Glomerular visceral epithelial cell (primary cell): ENCODE results near the gene MYL4.
A peak's percentile ranks its signal among the peaks of the same experiment; 100 is the strongest.
"Not testable (repeated sequence)": the region's sequence is repeated elsewhere in the genome, so short reads cannot be mapped to it uniquely, and the experiment has no call there.

ENCODE experiments used
- DNase-seq: peaks from one replicate; pipeline ENCODE4 v3.0.0-alpha.2; 2016; ENCODE audit errors: extremely low spot score

The MYL4 gene

DNA sequence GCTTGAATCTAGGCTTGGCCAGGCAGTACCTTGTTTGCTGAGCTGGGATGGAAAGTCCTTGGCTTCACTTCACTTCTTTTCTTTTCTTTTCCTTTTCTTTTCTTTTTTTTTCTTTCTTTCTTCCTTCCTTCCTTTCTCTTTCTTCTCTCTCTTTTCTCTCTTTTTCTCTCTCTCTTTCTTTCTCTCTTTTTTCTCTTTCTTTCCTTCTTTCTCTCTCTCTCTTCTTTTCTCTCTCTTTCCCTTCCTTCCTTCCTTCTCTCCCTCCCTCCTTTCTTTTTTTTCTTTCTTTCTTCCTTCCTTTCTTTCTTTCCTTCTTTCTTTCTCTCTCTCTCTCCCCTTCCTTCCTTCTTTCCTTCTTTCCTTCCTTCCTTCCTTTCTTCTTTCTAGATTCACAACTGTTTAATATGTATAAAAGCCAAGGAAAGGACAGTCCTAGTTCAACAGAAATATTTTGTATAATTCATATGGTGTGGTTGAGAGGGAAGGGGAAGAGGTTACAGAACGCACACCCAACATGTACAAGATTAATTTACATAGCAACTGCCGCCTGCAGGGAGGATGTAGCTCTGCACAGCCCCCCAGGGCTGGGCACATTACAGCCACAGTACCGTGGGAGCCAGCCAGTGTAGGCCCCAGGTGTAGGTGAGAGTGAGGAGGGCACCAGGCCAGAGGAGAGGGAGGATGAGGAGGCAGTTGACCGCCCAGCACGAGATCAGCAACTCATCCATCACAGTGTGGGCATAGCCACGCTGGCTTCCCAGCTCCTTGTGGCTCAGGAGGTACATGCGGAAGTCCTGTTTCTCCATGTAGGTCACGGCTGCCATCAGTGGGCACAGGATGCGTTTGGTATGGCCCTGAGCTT, 34.8 kb downstream of the MYL4 start:
- no peak for DNase-seq

GRCh38 chr17:47244697-47245096, 35.5 kb downstream of the MYL4 start:
- DNase-seq, result no peak

- no peak for DNase-seq
Measured at GRCh38 chr17:47246120-47246519, 37.0 kb downstream of the MYL4 start.

GRCh38 chr17:47250855-47251254, 41.7 kb downstream of the MYL4 start:
- DNase-seq, result no peak

- no peak for DNase-seq
Measured at GRCh38 chr17:47251421-47251940, 42.3 kb downstream of the MYL4 start.

GRCh38 chr17:47252209-47252608, 43.1 kb downstream of the MYL4 start:
- no peak for DNase-seq

- no peak for DNase-seq
Measured at GRCh38 chr17:47252766-47253512, 43.8 kb downstream of the MYL4 start.

- peak; percentile 84 for DNase-seq
Measured at GRCh38 chr17:47253541-47254402, 44.6 kb downstream of the MYL4 start, which contains the start of gene ITGB3. ITGB3 (plus strand) TSS chr17:47253827; CDS start chr17:47253862, 35 bp downstream.

- no peak for DNase-seq
Measured at GRCh38 chr17:47254403-47254943, 45.3 kb downstream of the MYL4 start.

DNA sequence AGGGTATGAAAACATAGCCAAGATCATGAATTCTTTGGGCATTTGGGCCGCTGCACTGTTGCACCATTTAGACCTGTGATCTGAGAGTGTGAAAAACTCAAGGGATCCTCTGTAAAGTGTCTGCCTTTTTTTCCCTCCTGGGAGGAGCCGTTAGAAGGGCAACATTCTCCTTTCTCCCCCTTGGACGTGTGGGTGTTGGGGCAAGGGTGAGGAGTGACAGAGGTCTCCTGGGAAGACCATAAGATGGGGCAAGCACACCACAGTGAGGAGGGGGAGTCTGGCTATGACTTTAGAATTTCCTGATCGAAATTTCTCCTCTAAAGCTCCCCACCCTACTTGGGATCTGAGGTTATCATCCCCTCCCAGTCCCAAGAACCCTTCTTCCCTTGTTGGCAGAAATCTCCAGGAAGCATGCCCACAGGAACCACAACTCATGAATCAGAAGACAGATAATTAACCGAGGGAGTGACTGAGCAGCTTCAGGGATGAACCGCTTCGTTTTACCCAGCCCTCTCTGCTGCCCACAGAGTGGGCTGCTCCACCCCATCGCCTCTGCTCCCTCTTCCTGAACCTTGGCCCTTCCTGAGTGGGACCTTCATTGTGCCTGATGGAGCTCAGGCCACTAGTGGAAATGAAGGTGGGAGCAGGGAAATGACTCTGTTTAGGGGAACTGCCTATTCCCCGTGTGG, 48.6 kb downstream of the MYL4 start:
- peak; percentile 97 for DNase-seq

- no peak for DNase-seq
Measured at GRCh38 chr17:47262586-47262985, 53.4 kb downstream of the MYL4 start.

DNA sequence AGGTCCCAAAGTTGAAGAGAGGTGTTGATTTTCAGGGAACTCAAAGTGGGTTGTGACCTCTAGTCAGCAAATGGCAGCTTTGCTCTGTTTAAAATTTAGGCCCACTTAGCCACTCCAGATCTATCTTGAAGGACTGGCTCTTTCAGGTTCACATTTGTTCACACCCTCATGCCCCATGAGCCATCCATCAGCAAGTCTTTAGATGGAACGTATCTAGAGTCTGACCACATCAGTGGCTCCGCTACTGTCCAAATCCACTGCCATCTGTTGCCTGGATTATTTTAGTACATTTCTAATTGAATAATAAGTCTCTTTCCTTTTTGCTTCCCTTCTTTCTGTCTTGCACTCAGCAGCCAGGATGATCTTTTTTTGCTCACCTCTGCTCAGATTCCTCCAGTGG, 55.0 kb downstream of the MYL4 start:
- no peak for DNase-seq

DNA sequence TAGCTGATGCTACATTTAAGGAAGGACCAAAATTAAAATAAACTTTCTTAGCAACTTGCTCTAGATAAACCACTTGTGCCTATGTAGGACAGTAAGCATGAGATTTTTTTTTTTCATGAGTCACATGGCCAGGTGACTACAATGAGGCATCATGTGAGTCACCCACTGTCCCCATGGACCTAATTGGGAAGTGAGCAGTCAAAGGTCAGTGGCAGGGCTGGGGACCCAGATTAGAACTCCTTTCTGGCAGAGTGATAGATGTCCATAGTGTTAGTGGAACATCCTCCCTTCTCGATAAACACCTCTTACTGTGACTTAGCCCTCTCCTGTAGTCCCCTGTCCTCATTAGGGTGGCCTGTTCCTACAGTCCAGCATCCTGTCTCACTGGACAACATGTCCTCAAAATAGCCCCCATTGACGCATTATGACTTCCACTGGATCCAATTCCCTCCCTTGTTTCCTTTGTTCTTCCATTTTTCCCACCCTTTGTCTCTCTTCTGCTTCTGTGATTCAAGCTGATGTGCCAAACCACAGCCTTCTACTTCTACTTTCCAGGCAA, 56.9 kb downstream of the MYL4 start:
- DNase-seq, result peak; percentile 51

- peak; percentile 56 for DNase-seq
Measured at GRCh38 chr17:47266782-47267181, 57.6 kb downstream of the MYL4 start.

DNA sequence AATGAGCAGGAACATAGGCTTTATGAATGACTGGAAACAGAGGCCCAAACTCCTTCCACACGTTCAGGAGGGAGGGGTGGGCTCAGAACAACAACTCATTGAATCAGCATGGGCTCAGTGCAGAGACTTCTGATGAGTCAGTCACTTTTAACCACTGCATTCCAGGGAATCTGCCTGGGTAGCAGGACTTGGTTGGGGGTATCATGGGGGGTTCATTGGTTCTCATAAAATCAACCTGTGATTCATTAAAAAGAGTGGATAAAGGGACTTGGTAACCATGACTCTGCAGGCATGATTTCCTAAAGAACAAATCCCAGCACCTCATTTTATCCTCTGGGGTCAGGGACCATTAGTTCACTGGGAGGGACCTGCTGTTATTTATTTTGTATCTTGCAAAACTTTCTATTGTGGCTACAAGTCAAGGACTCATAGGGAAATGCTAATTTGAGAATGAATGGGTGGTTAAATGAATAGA, 58.2 kb downstream of the MYL4 start:
- DNase-seq, result peak; percentile 98

GRCh38 chr17:47268964-47269363, 59.8 kb downstream of the MYL4 start:
- DNase-seq, result not testable (repeated sequence)

GRCh38 chr17:47269561-47270280, 60.6 kb downstream of the MYL4 start:
- not testable (repeated sequence) for DNase-seq

DNA sequence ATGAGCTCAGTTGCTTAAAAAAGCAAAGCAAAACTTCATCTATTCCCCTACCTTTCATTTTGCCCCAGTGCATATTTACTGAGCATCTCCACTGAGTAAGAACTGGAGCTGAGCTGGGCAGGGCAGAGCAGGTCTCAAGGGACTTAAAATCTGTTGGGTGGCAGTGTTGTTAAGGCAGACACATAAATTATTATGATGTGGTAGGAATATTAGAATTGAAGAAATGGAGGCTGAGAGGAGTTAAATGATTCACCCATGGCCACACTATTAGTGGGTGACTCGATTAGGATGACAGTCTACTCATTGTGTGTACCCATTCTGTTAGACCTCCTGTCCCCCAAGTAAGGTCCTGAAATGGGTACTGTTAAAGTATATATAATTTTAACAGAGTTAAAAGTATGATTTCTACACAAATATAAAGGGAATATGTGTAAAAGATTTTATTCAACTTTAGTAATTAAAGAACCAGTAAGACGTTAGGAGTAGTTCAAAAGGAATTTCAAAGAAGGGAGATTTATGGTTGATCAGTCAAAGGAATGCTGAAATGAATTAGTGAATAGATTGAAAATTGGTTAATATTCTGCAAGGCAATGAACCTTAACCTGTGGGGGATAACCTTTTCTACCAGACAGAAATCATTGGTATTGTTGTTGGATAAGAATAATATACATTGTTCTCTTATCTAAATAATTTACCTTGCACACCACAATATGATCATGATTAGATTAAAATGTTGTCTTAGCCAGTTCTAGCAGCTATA, 62.0 kb downstream of the MYL4 start:
- peak; percentile 66 for DNase-seq

DNA sequence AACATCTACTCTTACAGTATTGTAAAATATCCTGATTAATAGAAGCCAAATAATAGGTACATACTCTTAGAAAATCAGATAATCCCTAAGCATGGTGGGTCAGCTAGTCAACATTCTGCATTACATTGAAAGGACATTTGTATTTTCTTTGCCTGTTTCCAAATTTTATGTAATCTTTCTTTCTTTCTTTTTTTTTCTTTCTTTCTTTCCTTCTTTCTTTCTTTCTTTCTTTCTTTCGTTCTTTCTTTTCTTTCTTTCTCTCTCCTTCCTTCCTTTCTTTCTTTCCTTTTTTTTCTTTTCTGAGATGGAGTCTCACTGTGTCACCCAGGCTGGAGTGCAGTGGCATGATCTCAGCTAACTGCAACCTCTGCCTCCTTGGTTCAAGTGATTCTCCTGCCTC, 63.3 kb downstream of the MYL4 start:
- DNase-seq, result no peak
